H9 (cell line): ENCODE measurements around the gene MUC5B. TPM values are rescaled to one million over a fixed set of nuclear protein-coding genes. Genes with fewer than 3 reads are reported as not detected.

Experiments
- DNase-seq: peaks from one replicate; pipeline ENCODE4 v3.0.0-alpha.2; 2017
- H2AFZ ChIP-seq: one replicate; pipeline ENCODE4 v1.6.1; 2013; ENCODE audit warnings: mild to moderate bottlenecking, low read length, control low read depth, moderate library complexity
- H2AK5ac ChIP-seq: 2 replicates; pipeline ENCODE4 v1.6.1; 2013; ENCODE audit warnings: low read length, control low read depth, mixed read lengths; ENCODE audit not compliant: insufficient read length
- H2BK120ac ChIP-seq: one replicate; pipeline ENCODE4 v1.6.1; 2013; ENCODE audit warnings: low read depth, mild to moderate bottlenecking, low read length, control low read depth, inconsistent platforms; ENCODE audit not compliant: poor library complexity, severe bottlenecking
- H2BK12ac ChIP-seq: 2 replicates; pipeline ENCODE4 v1.6.1; 2013; ENCODE audit warnings: low read length, control low read depth, mixed read lengths, low read depth; ENCODE audit not compliant: insufficient read length
- H2BK15ac ChIP-seq: 2 replicates; pipeline ENCODE4 v1.6.1; 2013; ENCODE audit warnings: low read depth, low read length, control low read depth
- H2BK20ac ChIP-seq: one replicate; pipeline ENCODE4 v1.6.1; 2013; ENCODE audit warnings: low read depth, mild to moderate bottlenecking, low read length, control low read depth, inconsistent platforms; ENCODE audit not compliant: poor library complexity, severe bottlenecking
- H2BK5ac ChIP-seq: 2 replicates; pipeline ENCODE4 v1.6.1; 2013; ENCODE audit warnings: low read length, control low read depth, mixed read lengths; ENCODE audit not compliant: insufficient read length
- H3K14ac ChIP-seq: 2 replicates; pipeline ENCODE4 v1.6.1; 2013; ENCODE audit warnings: low read length, control low read depth; ENCODE audit not compliant: insufficient read depth
- H3K18ac ChIP-seq: 2 replicates; pipeline ENCODE4 v1.6.1; 2013; ENCODE audit warnings: low read depth, mild to moderate bottlenecking, mixed read lengths, low read length, control low read depth; ENCODE audit not compliant: insufficient read length
- H3K23ac ChIP-seq: 2 replicates; pipeline ENCODE4 v1.6.1; 2013; ENCODE audit warnings: low read length, control low read depth, mixed read lengths, low read depth; ENCODE audit not compliant: insufficient read length
- H3K23me2 ChIP-seq: 2 replicates; pipeline ENCODE4 v1.6.1; 2013; ENCODE audit warnings: low read depth, mild to moderate bottlenecking, mixed read lengths, low read length, control low read depth; ENCODE audit not compliant: insufficient read length, poor library complexity, severe bottlenecking
- H3K27ac ChIP-seq: 2 replicates; pipeline ENCODE4 v1.5.1; 2013; ENCODE audit warnings: low read length, control low read depth, mixed read lengths, low read depth; ENCODE audit not compliant: insufficient read length
- H3K27me3 ChIP-seq: 2 replicates; pipeline ENCODE4 v1.6.1; 2013; ENCODE audit warnings: low read length, control low read depth, inconsistent platforms; ENCODE audit not compliant: insufficient read depth
- H3K4ac ChIP-seq: 2 replicates; pipeline ENCODE4 v1.6.1; 2013; ENCODE audit warnings: low read depth, mild to moderate bottlenecking, control low read depth, inconsistent platforms, low read length, moderate library complexity
- H3K4me1 ChIP-seq: 2 replicates; pipeline ENCODE4 v1.6.1; 2013; ENCODE audit warnings: low read length, control low read depth, inconsistent platforms; ENCODE audit not compliant: insufficient read depth
- H3K4me2 ChIP-seq: 2 replicates; pipeline ENCODE4 v1.6.1; 2013; ENCODE audit warnings: low read length, control low read depth, mixed read lengths; ENCODE audit not compliant: insufficient read length, insufficient read depth
- H3K56ac ChIP-seq: 2 replicates; pipeline ENCODE4 v1.6.1; 2013; ENCODE audit warnings: low read depth, mild to moderate bottlenecking, mixed read lengths, low read length, control low read depth; ENCODE audit not compliant: insufficient read length
- H3K79me1 ChIP-seq: 2 replicates; pipeline ENCODE4 v1.6.1; 2013; ENCODE audit warnings: low read depth, mild to moderate bottlenecking, moderate library complexity, low read length, control low read depth, inconsistent platforms; ENCODE audit not compliant: insufficient read depth, poor library complexity, severe bottlenecking
- H3K79me2 ChIP-seq: 2 replicates; pipeline ENCODE4 v1.6.1; 2013; ENCODE audit warnings: low read length, control low read depth, inconsistent platforms; ENCODE audit not compliant: insufficient read depth
- H3K9ac ChIP-seq: 2 replicates; pipeline ENCODE4 v1.6.1; 2013; ENCODE audit warnings: low read length, control low read depth, mixed read lengths; ENCODE audit not compliant: insufficient read length; ENCODE audit errors: extremely low read depth
- H3K9me3 ChIP-seq: one replicate; pipeline ENCODE4 v1.6.1; 2013; ENCODE audit warnings: low read depth, low read length, inconsistent platforms; ENCODE audit not compliant: control insufficient read depth
- H3T11ph ChIP-seq: one replicate; pipeline ENCODE4 v1.6.1; 2013; ENCODE audit warnings: mild to moderate bottlenecking, low read length, control low read depth, inconsistent platforms
- H4K20me1 ChIP-seq: one replicate; pipeline ENCODE4 v1.6.1; 2013; ENCODE audit not compliant: control insufficient read depth, insufficient read length, insufficient read depth
- H4K5ac ChIP-seq: 2 replicates; pipeline ENCODE4 v1.6.1; 2013; ENCODE audit warnings: low read depth, mild to moderate bottlenecking, mixed read lengths, low read length, control low read depth; ENCODE audit not compliant: insufficient read length
- H4K8ac ChIP-seq: replicated peaks from 2 replicates; pipeline ENCODE4 v1.6.1; 2013; ENCODE audit warnings: low read length, control low read depth, mixed read lengths, low read depth; ENCODE audit not compliant: insufficient read length
- H4K91ac ChIP-seq: 2 replicates; pipeline ENCODE4 v1.6.1; 2013; ENCODE audit warnings: low read depth, mild to moderate bottlenecking, moderate library complexity, mixed read lengths, low read length, control low read depth; ENCODE audit not compliant: insufficient read length
- H3K27ac Mint-ChIP-seq, 3 experiments: 2 replicates in 2 of 3; 3 replicates in 1 of 3; pipeline ENCODE4 v1.8.0; 2020 to 2021; ENCODE audit warnings: mixed read lengths in 3 of 3, mild to moderate bottlenecking in 1 of 3, moderate library complexity in 1 of 3
- H3K27me3 Mint-ChIP-seq: 2 replicates; pipeline ENCODE4 v1.8.0; 2021; ENCODE audit warnings: low read depth, mild to moderate bottlenecking, moderate library complexity, mixed read lengths
- H3K36me3 Mint-ChIP-seq, 3 experiments: 2 replicates in 2 of 3; 3 replicates in 1 of 3; pipeline ENCODE4 v1.8.0; 2020 to 2021; ENCODE audit warnings: low read depth in 3 of 3, mixed read lengths in 3 of 3; ENCODE audit not compliant: insufficient read depth in 1 of 3
- H3K4me1 Mint-ChIP-seq, 2 experiments: 2 replicates each; pipeline ENCODE4 v1.8.0; 2020; ENCODE audit warnings: mixed read lengths in 2 of 2
- H3K4me3 Mint-ChIP-seq, 2 experiments: 2 replicates in 1 of 2; 3 replicates in 1 of 2; pipeline ENCODE4 v1.8.0; 2020 to 2021; ENCODE audit warnings: mild to moderate bottlenecking in 2 of 2, mixed read lengths in 2 of 2, moderate library complexity in 1 of 2
- H3K9me3 Mint-ChIP-seq, 2 experiments: 2 replicates in 1 of 2; 3 replicates in 1 of 2; pipeline ENCODE4 v1.8.0; 2020; ENCODE audit warnings: mild to moderate bottlenecking in 2 of 2, mixed read lengths in 2 of 2, moderate library complexity in 1 of 2
- CTCF ChIP-seq: fragments of 200-600 bp; sonication (generic); conservative IDR thresholded peaks from 3 replicates; pipeline ENCODE4 v1.8.0; 2021; ENCODE audit warnings: antibody characterized with exemption, mild to moderate bottlenecking
- WGBS: extraction: QIAGEN DNeasy Blood & Tissue Kit; methylation state at CpG from one replicate; pipeline ENCODE4 v1.1.7; 2013; ENCODE audit warnings: missing lambda C conversion rate, low lambda C conversion rate, mixed read lengths; ENCODE audit not compliant: insufficient read length; ENCODE audit errors: extremely low coverage; 5-methylcytosine and 5-hydroxymethylcytosine counted together
- total RNA-seq: library from RNA; stranded (reverse); gene quantifications from 2 replicates; pipeline ENCODE4 v1.2.1, GENCODE V29; 2021

Gene MUC5B
- total RNA-seq, 1 experiment from 2014 or later = not detected

GRCh38 chr11:1232883-1233321 lies 10.0 kb downstream of the MUC5B start:
- no peak overlapping the region for H3K4ac ChIP-seq
- WGBS = no CpG with 5 or more reads among the region's 30 CpGs
- H3K4me2 ChIP-seq = no peak overlapping the region
- no peaks in the 10 kb centered on the region for H3K4me1 ChIP-seq
- no peak overlapping the region for H2AK5ac ChIP-seq
- H2BK5ac ChIP-seq = no peak overlapping the region
- H4K5ac ChIP-seq = no peak overlapping the region
- no peak overlapping the region for H3K27ac Mint-ChIP-seq
- no peak for DNase-seq
- H3T11ph ChIP-seq = no peak overlapping the region
- H2BK120ac ChIP-seq = no peak overlapping the region
- no peak overlapping the region for H3K23ac ChIP-seq
- no peak overlapping the region for H3K56ac ChIP-seq
- H3K18ac ChIP-seq = no peak overlapping the region
- no peaks in the 10 kb centered on the region for H3K9me3 ChIP-seq
- H2BK12ac ChIP-seq = no peak overlapping the region
- H2BK15ac ChIP-seq = no peak overlapping the region
- H3K4me1 Mint-ChIP-seq = no peaks in the 10 kb centered on the region
- H2AFZ ChIP-seq = no peak overlapping the region
- H4K8ac ChIP-seq = no peak overlapping the region
- H3K27me3 Mint-ChIP-seq = no peaks in the 10 kb centered on the region
- no peak overlapping the region for H2BK20ac ChIP-seq
- no peaks in the 10 kb centered on the region for H3K36me3 Mint-ChIP-seq
- no peak overlapping the region; the same call in 1 of the 2 replicates for H3K14ac ChIP-seq
- H3K27me3 ChIP-seq = no peaks in the 10 kb centered on the region
- no peaks in the 10 kb centered on the region for H3K79me2 ChIP-seq
- no peaks in the 10 kb centered on the region for H3K23me2 ChIP-seq
- no peak overlapping the region for H3K4me3 Mint-ChIP-seq
- no peaks in the 10 kb centered on the region for H3K79me1 ChIP-seq
- H4K91ac ChIP-seq = no peak overlapping the region
- H3K9me3 Mint-ChIP-seq = no peaks in the 10 kb centered on the region
- H3K9ac ChIP-seq = no peak overlapping the region
- no peak for TF ChIP-seq CTCF
- no peak overlapping the region for H3K27ac ChIP-seq
- H4K20me1 ChIP-seq = no peaks in the 10 kb centered on the region
